Uterus (tissue), 4 donors: ENCODE results near the gene SLC17A8. TPM values are rescaled to one million over a fixed set of nuclear protein-coding genes. Genes with fewer than 3 reads are reported as not detected.

Source experiments
- DNase-seq, 2 donors: peaks; one replicate each; pipeline ENCODE4 v3.0.0-alpha.2; 2019 to 2020
- H3K27ac ChIP-seq, 2 donors: fragments of 200-600 bp; sonication (generic); 1 replicate in 1 of 2; 2 replicates in 1 of 2; pipeline ENCODE4 v1.5.1; 2016 to 2018
- H3K27me3 ChIP-seq, 2 donors: fragments of 200-600 bp; sonication (generic); one replicate each; pipeline ENCODE4 v1.5.1; 2018 to 2019; ENCODE audit warnings: control low read depth in 1 of 2
- H3K36me3 ChIP-seq, 2 donors: fragments of 200-600 bp; sonication (generic); one replicate each; pipeline ENCODE4 v1.5.1; 2019; ENCODE audit warnings: control low read depth in 1 of 2
- H3K4me1 ChIP-seq, 2 donors: fragments of 200-600 bp; sonication (generic); one replicate each; pipeline ENCODE4 v1.5.1; 2018 to 2019; ENCODE audit warnings: control low read depth in 1 of 2
- H3K4me3 ChIP-seq, 2 donors: fragments of 200-600 bp; sonication (generic); 1 replicate in 1 of 2; 2 replicates in 1 of 2; pipeline ENCODE4 v1.5.1; 2018 to 2019; ENCODE audit warnings: mild to moderate bottlenecking in 1 of 2
- H3K9me3 ChIP-seq, 2 donors: fragments of 200-600 bp; sonication (generic); one replicate each; pipeline ENCODE4 v1.5.1; 2019; ENCODE audit warnings: control low read depth in 1 of 2
- CTCF ChIP-seq, 4 experiments: fragments of 200-600 bp in 2 of 4; fragments of 450-650 bp in 2 of 4; sonication (generic) in 2 of 4; IDR thresholded peaks; one replicate each; pipeline ENCODE4 v1.5.1; 2016 to 2019; ENCODE audit warnings: antibody characterized with exemption in 4 of 4, mild to moderate bottlenecking in 2 of 4, moderate library complexity in 1 of 4
- POLR2A ChIP-seq, 2 donors: fragments of 450-650 bp; IDR thresholded peaks; one replicate each; pipeline ENCODE4 v1.6.1; 2016; ENCODE audit warnings: antibody characterized with exemption in 2 of 2, mild to moderate bottlenecking in 1 of 2, moderate library complexity in 1 of 2
- intact Hi-C: fragments of 100-400 bp; cut with DNase I; formaldehyde crosslinking; loops from one replicate; pipeline ENCODE4 v1.15.1; 2023; ENCODE audit warnings: low total_unique reads
- total RNA-seq, 4 donors: library from RNA; depleted of rRNA in 3 of 4; stranded (reverse); fragments of >200 nt in 3 of 4; gene quantifications; one replicate each; pipeline versions ENCODE4 v1.1.0 to v1.2.4, GENCODE V29; 2014 to 2023
- donor health status: DM: yes; HTN: yes; CAD: no.

Gene SLC17A8
- total RNA-seq, 4 donors from 2014 or later, result 1.1 TPM; not detected in 3

GRCh38 chr12:100453951-100454350, 97.1 kb downstream of the SLC17A8 start:
- TF ChIP-seq CTCF (IDR thresholded peaks at IDR 0.05) (no peak), POLR2A (IDR thresholded peaks at IDR 0.05) (no peak)
- intact Hi-C loops, result no loop called here
- H3K4me3 ChIP-seq, result no peak overlapping the region
- no peaks in the 10 kb centered on the region for H3K9me3 ChIP-seq
- DNase-seq, result no peak
- no peaks in the 10 kb centered on the region for H3K4me1 ChIP-seq
- no peaks in the 10 kb centered on the region for H3K27me3 ChIP-seq
- no peaks in the 10 kb centered on the region for H3K36me3 ChIP-seq
- H3K27ac ChIP-seq, result no peak overlapping the region

- Histone ChIP-seq H3K27me3 (no peaks in the 10 kb centered on the region), H3K36me3 (no peaks in the 10 kb centered on the region), H3K4me3 (no peak overlapping the region), H3K27ac (no peak overlapping the region), H3K9me3 (no peaks in the 10 kb centered on the region), H3K4me1 (no peaks in the 10 kb centered on the region)
- DNase-seq, result no peak
- TF ChIP-seq CTCF (IDR thresholded peaks at IDR 0.05) (no peak), POLR2A (IDR thresholded peaks at IDR 0.05) (no peak)
- intact Hi-C loops, result no loop called here
Measured at GRCh38 chr12:100455896-100456295, 99.0 kb downstream of the SLC17A8 start.

GRCh38 chr12:100458191-100458590, 101.3 kb downstream of the SLC17A8 start:
- Histone ChIP-seq H3K4me1 (no peaks in the 10 kb centered on the region), H3K9me3 (no peaks in the 10 kb centered on the region), H3K27ac (no peak overlapping the region), H3K36me3 (no peaks in the 10 kb centered on the region), H3K4me3 (no peak overlapping the region), H3K27me3 (no peaks in the 10 kb centered on the region)
- DNase-seq, result no peak
- no peak for TF ChIP-seq CTCF (IDR thresholded peaks at IDR 0.05)
- TF ChIP-seq POLR2A (IDR thresholded peaks at IDR 0.05), result no peak
- intact Hi-C loops, result no loop called here

GRCh38 chr12:100460702-100461101, 103.8 kb downstream of the SLC17A8 start:
- Histone ChIP-seq H3K4me1 (no peaks in the 10 kb centered on the region), H3K9me3 (no peaks in the 10 kb centered on the region), H3K27ac (no peak overlapping the region), H3K36me3 (no peaks in the 10 kb centered on the region), H3K4me3 (no peak overlapping the region), H3K27me3 (no peaks in the 10 kb centered on the region)
- TF ChIP-seq CTCF (IDR thresholded peaks at IDR 0.05), result no peak
- no peak for TF ChIP-seq POLR2A (IDR thresholded peaks at IDR 0.05)
- DNase-seq, result no peak
- intact Hi-C loops, result no loop called here

- no peak for TF ChIP-seq POLR2A (IDR thresholded peaks at IDR 0.05)
- no peak for TF ChIP-seq CTCF (IDR thresholded peaks at IDR 0.05)
Measured at GRCh38 chr12:100461330-100461973, 104.6 kb downstream of the SLC17A8 start.

More at GRCh38 chr12:100461330-100461973, 104.6 kb downstream of the SLC17A8 start:
- no peak for DNase-seq
- Histone ChIP-seq H3K4me3 (no peak overlapping the region), H3K27ac (no peak overlapping the region), H3K9me3 (no peaks in the 10 kb centered on the region), H3K4me1 (no peaks in the 10 kb centered on the region), H3K36me3 (no peaks in the 10 kb centered on the region), H3K27me3 (no peaks in the 10 kb centered on the region)
- intact Hi-C loops, result no loop called here
